HCT116 (cell line): Measurements from ENCODE around the gene LTO1. TPM values are rescaled to one million over a fixed set of nuclear protein-coding genes. Genes with fewer than 3 reads are reported as not detected.

Experiments used
- ATAC-seq: fragments of 200-7000 bp; cut with Tn5 transposase; 2 replicates; pipeline ENCODE4 v1.9.1; 2020; ENCODE audit warnings: mild to moderate bottlenecking, moderate library complexity
- BruUV-seq: library from RNA; stranded (reverse); fragments of 400-500 nt; replicated peaks from 2 replicates; lab custom pipeline; 2021; lab: Mats Ljungman, UMichigan
- CTCF ChIA-PET: fragments of 300-600 bp; sonication (Branson Sonifier 250); formaldehyde crosslinking; loops from one replicate; lab custom pipeline; 2021; ENCODE audit warnings: antibody characterized with exemption; lab: Charles Lee
- POLR2A ChIA-PET: fragments of 300-600, 350-600 bp; sonication (Branson Sonifier 250); formaldehyde crosslinking; loops from one replicate; lab custom pipeline; 2021; ENCODE audit warnings: antibody characterized with exemption; lab: Charles Lee
- RAD21 ChIA-PET, 2 experiments: fragments of 300-600 bp; sonication (Branson Sonifier 250); formaldehyde crosslinking; loops; one replicate each; lab custom pipeline; 2023; ENCODE audit warnings: low total read pairs in 2 of 2; ENCODE audit not compliant: uncharacterized antibody in 2 of 2, unreplicated experiment in 2 of 2, low non-redundant PET in 1 of 2; lab: Charles Lee
- DNase-seq: peaks from one replicate; pipeline ENCODE4 v3.0.0-alpha.2; 2010; ENCODE audit warnings: low read depth, low spot score
- H2AFZ ChIP-seq: fragments of 200-600 bp; shearing (Covaris generic), sonication (generic); 2 replicates; pipeline ENCODE4 v1.6.1; 2017; ENCODE audit warnings: low read depth, mixed run types, mixed read lengths, antibody characterized with exemption, low read length; ENCODE audit not compliant: poor library complexity, severe bottlenecking
- H3K27ac ChIP-seq: 2 replicates; pipeline ENCODE4 v1.5.1; 2012; ENCODE audit warnings: low read depth, low read length
- H3K27me3 ChIP-seq: fragments of 200-600 bp; sonication (generic); 2 replicates; pipeline ENCODE4 v1.6.1; 2016; ENCODE audit warnings: mixed run types, low read length, mixed read lengths; ENCODE audit not compliant: insufficient read depth
- H3K36me3 ChIP-seq, 2 experiments: fragments of 200-500 bp in 1 of 2; fragments of 200-600 bp in 1 of 2; sonication (Bioruptor generic) in 1 of 2; sonication (generic) in 1 of 2; 2 replicates each; pipeline versions ENCODE4 v1.5.1 to v1.6.1; 2014 to 2016; ENCODE audit warnings: low read length in 2 of 2, inconsistent platforms in 1 of 2, mixed read lengths in 1 of 2, mixed run types in 1 of 2; ENCODE audit not compliant: insufficient read depth in 2 of 2, control insufficient read depth in 1 of 2
- H3K4me1 ChIP-seq, 2 experiments: fragments of 200-600 bp in 1 of 2; sonication (generic) in 1 of 2; 2 replicates each; pipeline versions ENCODE4 v1.5.1 to v1.6.1; 2012 to 2017; ENCODE audit warnings: low read length in 2 of 2, inconsistent platforms in 1 of 2, mild to moderate bottlenecking in 1 of 2, mixed read lengths in 1 of 2, mixed run types in 1 of 2, moderate library complexity in 1 of 2; ENCODE audit not compliant: insufficient read depth in 2 of 2, control insufficient read depth in 1 of 2
- H3K4me2 ChIP-seq: fragments of 200-600 bp; sonication (generic); 2 replicates; pipeline ENCODE4 v1.6.1; 2017; ENCODE audit warnings: mixed run types, low read length, mixed read lengths
- H3K4me3 ChIP-seq, 2 experiments: fragments of 200-600 bp in 1 of 2; sonication (generic) in 1 of 2; replicated peaks in 1 of 2; 2 replicates each; pipeline ENCODE4 v1.5.1; 2011 to 2016; ENCODE audit warnings: low read length in 2 of 2, control low read depth in 1 of 2, low read depth in 1 of 2, mild to moderate bottlenecking in 1 of 2, mixed read lengths in 1 of 2, mixed run types in 1 of 2
- H3K79me2 ChIP-seq: fragments of 200-600 bp; sonication (generic); 2 replicates; pipeline ENCODE4 v1.6.1; 2017; ENCODE audit warnings: mild to moderate bottlenecking, mixed run types, low read length, moderate library complexity, mixed read lengths; ENCODE audit not compliant: insufficient read depth
- H3K9ac ChIP-seq: fragments of 200-600 bp; sonication (generic); 2 replicates; pipeline ENCODE4 v1.6.1; 2016; ENCODE audit warnings: low read length, mixed read lengths
- H3K9me2 ChIP-seq: fragments of 200-600 bp; sonication (generic), shearing (Covaris generic); 2 replicates; pipeline ENCODE4 v1.6.1; 2017; ENCODE audit warnings: mixed run types, mild to moderate bottlenecking, moderate library complexity; ENCODE audit not compliant: insufficient read depth
- H3K9me3 ChIP-seq, 2 experiments: fragments of 200-500 bp in 1 of 2; fragments of 200-600 bp in 1 of 2; sonication (Bioruptor generic) in 1 of 2; sonication (generic) in 1 of 2; 2 replicates each; pipeline ENCODE4 v1.6.1; 2014 to 2017; ENCODE audit warnings: low read length in 2 of 2, mixed read lengths in 2 of 2, inconsistent platforms in 1 of 2, low read depth in 1 of 2, mild to moderate bottlenecking in 1 of 2, mixed run types in 1 of 2, moderate library complexity in 1 of 2; ENCODE audit not compliant: control insufficient read depth in 1 of 2, insufficient read depth in 1 of 2
- H4K20me1 ChIP-seq: fragments of 200-600 bp; sonication (generic), shearing (Covaris generic); 2 replicates; pipeline ENCODE4 v1.6.1; 2017; ENCODE audit warnings: mixed run types, mild to moderate bottlenecking, moderate library complexity; ENCODE audit not compliant: insufficient read depth
- CBX3 ChIP-seq: IDR thresholded peaks from 2 replicates; pipeline ENCODE4 v1.6.1; 2012; ENCODE audit warnings: low read depth
- EZH2 ChIP-seq: fragments of 200-600 bp; sonication (generic); IDR thresholded peaks from 2 replicates; pipeline ENCODE4 v1.6.1; 2017; ENCODE audit warnings: antibody characterized with exemption, mixed run types
- FOSL1 ChIP-seq: IDR thresholded peaks from 2 replicates; pipeline ENCODE4 v1.6.1; 2012; ENCODE audit warnings: low read depth
- MAX ChIP-seq: IDR thresholded peaks from 2 replicates; pipeline ENCODE4 v1.6.1; 2012
- RAD21 ChIP-seq: IDR thresholded peaks from 2 replicates; pipeline ENCODE4 v1.6.1; 2012; ENCODE audit warnings: low read depth, mild to moderate bottlenecking
- SP1 ChIP-seq: IDR thresholded peaks from 2 replicates; pipeline ENCODE4 v1.6.1; 2012; ENCODE audit warnings: low read depth
- intact Hi-C: fragments of 100-400 bp; cut with micrococcal nuclease; formaldehyde crosslinking; loops from 2 replicates; pipeline ENCODE4 v1.10.0; 2022
- total RNA-seq: library from RNA; stranded (reverse); gene quantifications from one replicate; pipeline ENCODE4 v1.2.1, GENCODE V29; 2021; ENCODE audit not compliant: unreplicated experiment
- TF ChIP-seq, protein P1 (sequence below), 3 experiments: fragments of 200-600 bp in 1 of 3; sonication (generic) in 1 of 3; IDR thresholded peaks in 2 of 3; conservative IDR thresholded peaks in 1 of 3; 2 replicates each; pipeline ENCODE4 v1.5.1; 2012 to 2017; ENCODE audit warnings: low read depth in 2 of 3, low read length in 2 of 3, antibody characterized with exemption in 1 of 3, borderline replicate concordance in 1 of 3, control low read depth in 1 of 3, mild to moderate bottlenecking in 1 of 3, mixed read lengths in 1 of 3, mixed run types in 1 of 3, moderate library complexity in 1 of 3; ENCODE audit not compliant: insufficient read depth in 1 of 3

The LTO1 gene
- total RNA-seq, 1 experiment from 2014 or later: 21.3 TPM

DNA sequence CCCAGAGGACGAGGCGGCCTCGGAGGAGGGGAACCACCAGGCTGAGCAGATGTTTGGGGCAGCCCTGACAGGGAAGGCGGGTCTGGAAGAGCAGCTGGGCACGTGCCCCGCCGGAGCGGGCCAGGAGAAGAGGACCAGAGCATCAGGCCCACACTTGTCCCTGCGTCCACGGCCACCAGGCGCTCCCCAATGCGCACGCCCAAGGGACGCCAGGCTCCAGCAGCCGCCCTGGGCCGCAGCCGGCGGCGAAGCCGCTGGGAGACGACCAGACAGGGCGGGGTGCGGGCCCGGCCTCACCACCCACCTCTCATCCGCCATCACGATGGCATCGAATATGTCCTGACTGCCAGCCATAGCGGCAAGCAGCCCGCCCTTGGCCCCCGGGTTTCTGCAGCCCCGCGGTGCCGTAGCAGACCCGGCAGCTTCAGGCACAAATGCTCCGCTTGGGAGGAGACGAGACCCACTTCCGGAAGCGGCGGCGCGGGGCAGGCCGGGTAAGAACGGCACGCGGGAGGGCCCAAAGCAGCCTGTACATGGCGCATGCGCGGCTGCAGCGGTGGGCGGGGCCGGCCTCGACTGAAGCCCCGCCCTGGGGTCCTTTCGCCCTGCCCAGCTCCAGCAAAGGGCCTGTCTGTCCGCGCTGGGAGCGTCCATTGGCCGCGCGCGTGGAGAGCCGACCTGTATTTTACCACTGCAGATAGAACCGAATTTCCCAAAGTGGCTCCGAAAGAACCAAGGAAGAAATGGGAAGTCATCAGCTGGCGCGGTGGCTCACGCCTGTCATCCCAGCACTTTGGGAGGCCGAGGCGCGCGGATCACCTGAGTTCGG, at the start of gene LTO1 (continued):
- TF ChIP-seq EZH2 (no peak), CBX3 (peak; percentile 46; the same call in 1 of the 2 replicates), FOSL1 (no peak)
- TF ChIP-seq, protein P1, sequence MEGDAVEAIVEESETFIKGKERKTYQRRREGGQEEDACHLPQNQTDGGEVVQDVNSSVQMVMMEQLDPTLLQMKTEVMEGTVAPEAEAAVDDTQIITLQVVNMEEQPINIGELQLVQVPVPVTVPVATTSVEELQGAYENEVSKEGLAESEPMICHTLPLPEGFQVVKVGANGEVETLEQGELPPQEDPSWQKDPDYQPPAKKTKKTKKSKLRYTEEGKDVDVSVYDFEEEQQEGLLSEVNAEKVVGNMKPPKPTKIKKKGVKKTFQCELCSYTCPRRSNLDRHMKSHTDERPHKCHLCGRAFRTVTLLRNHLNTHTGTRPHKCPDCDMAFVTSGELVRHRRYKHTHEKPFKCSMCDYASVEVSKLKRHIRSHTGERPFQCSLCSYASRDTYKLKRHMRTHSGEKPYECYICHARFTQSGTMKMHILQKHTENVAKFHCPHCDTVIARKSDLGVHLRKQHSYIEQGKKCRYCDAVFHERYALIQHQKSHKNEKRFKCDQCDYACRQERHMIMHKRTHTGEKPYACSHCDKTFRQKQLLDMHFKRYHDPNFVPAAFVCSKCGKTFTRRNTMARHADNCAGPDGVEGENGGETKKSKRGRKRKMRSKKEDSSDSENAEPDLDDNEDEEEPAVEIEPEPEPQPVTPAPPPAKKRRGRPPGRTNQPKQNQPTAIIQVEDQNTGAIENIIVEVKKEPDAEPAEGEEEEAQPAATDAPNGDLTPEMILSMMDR (IDR thresholded peaks at IDR 0.05 in 2 of 3, conservative IDR thresholded peaks at IDR 0.05 in 1 of 3; ENCODE audit: borderline replicate concordance in 1 of 3, insufficient read depth in 1 of 3, low read depth in 2 of 3, low read length in 2 of 3): no peak

GRCh38 chr11:69721745-69722144, 46.6 kb upstream of the LTO1 start:
- no peaks in the 10 kb centered on the region for H3K9me3 ChIP-seq
- H3K79me2 ChIP-seq: no peaks in the 10 kb centered on the region
- H3K27ac ChIP-seq: no peak overlapping the region
- H4K20me1 ChIP-seq: no peaks in the 10 kb centered on the region
- peak overlapping the region; percentile 28; the same call in 1 of the 2 replicates for H3K4me2 ChIP-seq
- RAD21 ChIA-PET: no interaction called here
- peaks cover 5 to 26% of the 10 kb centered on the region in 2 experiments; a peak in 3 of 4 replicates for H3K4me1 ChIP-seq
- no peaks in the 10 kb centered on the region for H3K36me3 ChIP-seq
- POLR2A ChIA-PET: no interaction called here
- no TSS peak for BruUV-seq
- DNase-seq (no peak), ATAC-seq (peak; percentile 75)
- H2AFZ ChIP-seq: no peak overlapping the region
- CTCF ChIA-PET: no interaction called here
- H3K9me2 ChIP-seq: no peaks in the 10 kb centered on the region
- H3K9ac ChIP-seq: no peak overlapping the region
- TF ChIP-seq MAX (peak; percentile 73; the same call in 1 of the 2 replicates), SP1 (no peak), RAD21 (peak; percentile 86)
- TF ChIP-seq, protein P1 (IDR thresholded peaks at IDR 0.05 in 2 of 3, conservative IDR thresholded peaks at IDR 0.05 in 1 of 3; ENCODE audit: borderline replicate concordance in 1 of 3, insufficient read depth in 1 of 3, low read depth in 2 of 3, low read length in 2 of 3): peak; percentile 63 to 81 (median 64)
- H3K27me3 ChIP-seq: no peaks in the 10 kb centered on the region
- intact Hi-C loops: loop anchor here (1.0 to 5.0 kb wide), 2 partner anchors 167 to 476 kb away; no protein-coding TSS in a partner anchor
- no peak overlapping the region for H3K4me3 ChIP-seq
